Lower leg skin (tissue), 3 donors: ENCODE results near the gene RNF128.
"Not testable (repeated sequence)": the region's sequence is repeated elsewhere in the genome, so short reads cannot be mapped to it uniquely, and the experiment has no call there.

Experiments used
- POLR2A ChIP-seq, 2 donors: fragments of 450-650 bp; IDR thresholded peaks; one replicate each; pipeline ENCODE4 v1.6.1; 2016 to 2017; ENCODE audit warnings: antibody characterized with exemption in 2 of 2, mild to moderate bottlenecking in 1 of 2, moderate library complexity in 1 of 2
- TF ChIP-seq, protein P1 (sequence below), 3 donors: fragments of 450-650 bp; IDR thresholded peaks; one replicate each; pipeline ENCODE4 v1.5.1; 2016; ENCODE audit warnings: antibody characterized with exemption in 3 of 3, mild to moderate bottlenecking in 3 of 3, moderate library complexity in 2 of 3

DNA sequence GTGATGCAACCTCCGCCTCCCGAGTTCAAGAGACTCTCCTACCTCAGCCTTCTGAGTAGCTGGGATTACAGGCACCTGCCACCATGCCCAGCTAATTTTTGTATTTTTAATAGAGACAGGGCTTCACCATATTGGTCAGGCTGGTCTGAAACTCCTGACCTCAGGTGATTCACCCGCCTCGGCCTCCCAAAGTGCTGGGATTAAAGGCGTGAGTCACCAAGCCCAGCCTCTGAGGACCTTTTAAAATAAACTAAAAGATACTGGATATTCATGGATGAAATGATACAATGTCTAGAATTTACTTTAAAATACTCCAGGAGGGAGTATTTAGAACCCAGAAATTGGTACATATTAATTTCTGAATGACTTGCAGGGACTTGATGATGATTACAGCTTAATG is 86.4 kb downstream of the RNF128 start:
- TF ChIP-seq, protein P1, sequence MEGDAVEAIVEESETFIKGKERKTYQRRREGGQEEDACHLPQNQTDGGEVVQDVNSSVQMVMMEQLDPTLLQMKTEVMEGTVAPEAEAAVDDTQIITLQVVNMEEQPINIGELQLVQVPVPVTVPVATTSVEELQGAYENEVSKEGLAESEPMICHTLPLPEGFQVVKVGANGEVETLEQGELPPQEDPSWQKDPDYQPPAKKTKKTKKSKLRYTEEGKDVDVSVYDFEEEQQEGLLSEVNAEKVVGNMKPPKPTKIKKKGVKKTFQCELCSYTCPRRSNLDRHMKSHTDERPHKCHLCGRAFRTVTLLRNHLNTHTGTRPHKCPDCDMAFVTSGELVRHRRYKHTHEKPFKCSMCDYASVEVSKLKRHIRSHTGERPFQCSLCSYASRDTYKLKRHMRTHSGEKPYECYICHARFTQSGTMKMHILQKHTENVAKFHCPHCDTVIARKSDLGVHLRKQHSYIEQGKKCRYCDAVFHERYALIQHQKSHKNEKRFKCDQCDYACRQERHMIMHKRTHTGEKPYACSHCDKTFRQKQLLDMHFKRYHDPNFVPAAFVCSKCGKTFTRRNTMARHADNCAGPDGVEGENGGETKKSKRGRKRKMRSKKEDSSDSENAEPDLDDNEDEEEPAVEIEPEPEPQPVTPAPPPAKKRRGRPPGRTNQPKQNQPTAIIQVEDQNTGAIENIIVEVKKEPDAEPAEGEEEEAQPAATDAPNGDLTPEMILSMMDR (IDR thresholded peaks at IDR 0.05): not testable (repeated sequence)
- not testable (repeated sequence) for TF ChIP-seq POLR2A (IDR thresholded peaks at IDR 0.05)
